NOMO-1 treated with dmso at 0.1 percent for 144 hours (cell line): ENCODE measurements around the gene SH3BGRL2.
"Not testable (repeated sequence)": the region's sequence is repeated elsewhere in the genome, so short reads cannot be mapped to it uniquely, and the experiment has no call there.

Source experiments
- DNase-seq: peaks from one replicate; lab custom pipeline; 2025; ENCODE audit not compliant: unreplicated experiment; lab: John Stamatoyannopoulos, UW

Gene SH3BGRL2

GRCh38 chr6:79614326-79615305 is 16.5 kb upstream of the SH3BGRL2 start:
- no peak for DNase-seq

GRCh38 chr6:79617518-79617941 is 13.6 kb upstream of the SH3BGRL2 start:
- no peak for DNase-seq

DNA sequence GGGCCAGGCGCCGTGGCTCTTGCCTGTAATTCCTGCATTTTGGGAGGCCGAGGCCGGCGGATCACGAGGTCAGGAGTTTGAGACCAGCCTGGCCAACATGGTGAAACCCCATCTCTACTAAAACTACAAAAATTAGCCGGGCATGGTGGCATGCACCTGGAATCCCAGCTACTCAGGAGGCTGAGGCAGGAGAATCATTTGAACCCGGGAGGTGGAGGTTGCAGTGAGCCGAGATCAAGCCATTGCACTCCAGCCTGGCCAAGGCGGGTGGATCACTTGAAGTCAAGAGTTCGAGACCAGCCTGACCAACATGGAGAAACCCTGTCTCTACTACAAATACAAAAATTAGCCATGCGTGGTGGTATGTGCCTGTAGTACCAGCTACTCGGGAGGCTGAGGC is 12.7 kb upstream of the SH3BGRL2 start:
- not testable (repeated sequence) for DNase-seq

DNA sequence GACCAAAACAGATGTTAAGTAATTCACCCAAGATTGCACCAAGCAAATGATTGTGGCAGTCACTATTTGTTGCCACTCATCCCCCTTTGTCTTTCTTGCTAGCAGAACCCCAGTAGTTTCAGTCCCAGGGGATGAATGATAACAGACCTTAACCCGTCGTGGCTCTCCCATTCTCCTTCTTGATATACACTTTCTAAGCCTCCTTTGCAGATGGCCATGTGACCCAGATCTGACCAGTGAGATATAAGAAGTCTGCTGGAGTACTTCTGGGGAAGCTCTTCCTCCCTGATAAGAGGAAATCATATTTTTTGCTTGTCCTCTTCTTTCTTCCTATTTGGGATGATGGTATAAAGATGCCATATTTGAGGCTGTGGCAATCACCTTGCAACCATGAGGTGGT is 9.6 kb upstream of the SH3BGRL2 start:
- DNase-seq = no peak

GRCh38 chr6:79622364-79622763 is 8.8 kb upstream of the SH3BGRL2 start:
- DNase-seq = no peak

GRCh38 chr6:79623106-79623505 is 8.0 kb upstream of the SH3BGRL2 start:
- no peak for DNase-seq

- no peak for DNase-seq
Measured at GRCh38 chr6:79625746-79626145, 5.4 kb upstream of the SH3BGRL2 start.

DNA sequence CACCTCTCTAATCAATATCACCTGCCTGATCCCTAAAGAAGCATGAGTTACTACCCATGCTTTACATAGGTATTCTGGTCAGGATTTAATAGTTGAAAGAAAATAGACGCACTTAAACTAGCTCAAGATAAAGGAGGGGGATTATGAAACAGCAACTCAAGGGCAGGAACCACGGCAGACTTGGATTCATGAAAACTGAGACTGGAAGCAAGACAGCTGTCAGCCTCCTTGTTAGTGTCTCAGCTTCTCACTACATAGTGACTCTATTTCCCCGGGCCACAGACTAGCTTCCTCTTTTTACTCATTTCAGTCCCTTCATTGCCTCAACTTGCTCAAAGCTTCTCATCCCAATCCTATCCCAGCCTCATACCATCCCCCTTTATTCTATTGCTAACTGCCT is 4.3 kb upstream of the SH3BGRL2 start:
- DNase-seq = no peak

DNA sequence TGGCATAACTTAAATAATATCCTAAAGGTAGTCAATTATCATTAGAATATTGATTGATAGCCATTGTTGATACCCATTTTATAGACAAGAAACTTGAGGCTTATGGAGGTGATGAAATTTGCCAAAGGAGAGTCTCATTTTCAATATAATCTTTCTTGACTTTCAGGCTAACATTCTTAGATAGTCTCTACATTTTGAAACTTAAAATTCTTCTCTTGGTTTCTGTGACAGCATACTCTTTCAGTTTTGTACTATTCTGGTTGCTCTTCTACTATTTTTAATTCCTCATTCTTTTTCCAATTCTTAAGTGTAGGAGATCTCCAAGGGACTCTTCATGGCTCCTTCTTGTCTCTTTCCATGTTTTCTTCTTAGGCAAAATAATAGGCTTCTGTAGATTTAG is 3.7 kb upstream of the SH3BGRL2 start:
- no peak for DNase-seq

DNA sequence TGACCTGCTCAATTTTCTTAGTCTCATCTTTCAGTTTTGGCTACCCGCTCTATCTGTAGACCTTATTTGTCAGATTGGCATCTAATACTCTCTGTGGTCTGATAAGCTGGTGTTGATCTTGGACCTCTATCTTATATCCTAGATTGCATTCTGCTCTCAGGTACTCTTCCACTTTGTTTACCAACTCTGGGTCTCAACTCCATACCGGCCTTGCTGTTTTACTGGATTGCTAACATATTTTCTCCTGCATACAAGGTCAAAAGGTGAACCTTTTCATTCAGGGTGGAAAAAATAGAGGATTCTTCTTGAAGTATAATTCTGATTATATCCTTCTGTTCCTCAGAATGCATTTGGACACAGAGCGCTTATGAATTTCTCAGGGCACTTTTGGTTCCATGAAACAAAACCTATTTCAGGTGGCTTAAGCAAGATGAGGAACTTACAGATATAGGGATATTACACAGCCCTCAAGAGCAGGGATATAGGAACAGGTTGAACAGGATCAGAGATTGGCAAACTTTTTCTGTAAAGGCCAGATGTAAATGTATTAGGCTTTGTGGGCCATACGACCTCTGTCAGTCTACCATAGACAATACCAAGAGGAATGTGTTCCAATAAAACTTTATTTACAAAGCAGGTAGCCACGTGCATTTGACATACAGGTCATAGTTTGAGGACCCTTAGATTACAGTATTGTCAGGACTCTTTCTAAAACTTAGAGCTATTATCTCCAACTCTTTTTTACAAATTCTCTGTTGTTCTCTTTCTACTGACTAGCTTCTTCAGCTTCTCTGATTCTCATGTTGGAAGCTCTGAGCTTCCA is 2.5 kb upstream of the SH3BGRL2 start:
- no peak for DNase-seq

DNA sequence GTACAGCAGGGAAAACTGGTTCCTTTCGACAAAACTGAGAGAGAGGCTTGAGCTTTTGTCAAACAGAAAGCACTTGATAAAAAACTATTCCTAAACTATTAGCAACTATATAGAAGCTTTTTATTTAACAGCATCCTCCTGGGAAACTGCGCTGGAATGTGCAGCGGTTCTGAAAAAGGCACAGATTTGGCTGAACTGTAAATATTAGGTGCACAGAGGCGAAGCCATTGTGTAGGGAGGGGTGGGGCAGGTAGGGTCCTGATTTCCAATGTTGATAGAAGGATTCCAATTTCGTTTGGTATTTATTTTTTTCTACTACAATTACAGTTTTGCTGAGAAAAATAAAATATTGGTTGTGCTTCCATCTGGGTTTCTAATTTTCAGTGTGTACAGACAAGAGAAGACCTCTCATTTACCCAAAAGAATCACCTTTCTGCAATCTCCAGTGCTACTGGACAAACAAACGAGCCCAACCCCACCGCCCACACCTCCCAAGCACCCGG is 698 bp upstream of the SH3BGRL2 start:
- no peak for DNase-seq

GRCh38 chr6:79631693-79632172 is 604 bp downstream of the SH3BGRL2 start:
- DNase-seq = no peak

DNA sequence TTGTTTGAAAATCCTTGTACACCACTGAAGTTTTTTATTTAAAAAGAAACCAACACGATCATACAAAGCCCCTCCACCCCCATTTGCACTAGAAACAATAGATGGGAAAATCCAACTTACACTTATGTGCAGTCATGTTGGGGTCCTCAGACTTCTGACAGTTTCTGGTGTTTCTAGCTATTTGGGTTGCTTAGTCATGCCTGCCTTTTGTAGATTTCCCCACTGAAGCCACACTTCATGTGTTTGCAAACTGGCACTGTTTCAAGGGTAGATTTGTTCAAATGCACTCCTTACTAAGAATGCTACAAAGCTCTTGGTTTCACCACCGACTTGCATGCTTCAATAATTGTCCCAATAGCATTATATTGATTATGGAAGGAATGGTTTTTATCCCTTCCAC is 1.5 kb downstream of the SH3BGRL2 start:
- DNase-seq = no peak

DNA sequence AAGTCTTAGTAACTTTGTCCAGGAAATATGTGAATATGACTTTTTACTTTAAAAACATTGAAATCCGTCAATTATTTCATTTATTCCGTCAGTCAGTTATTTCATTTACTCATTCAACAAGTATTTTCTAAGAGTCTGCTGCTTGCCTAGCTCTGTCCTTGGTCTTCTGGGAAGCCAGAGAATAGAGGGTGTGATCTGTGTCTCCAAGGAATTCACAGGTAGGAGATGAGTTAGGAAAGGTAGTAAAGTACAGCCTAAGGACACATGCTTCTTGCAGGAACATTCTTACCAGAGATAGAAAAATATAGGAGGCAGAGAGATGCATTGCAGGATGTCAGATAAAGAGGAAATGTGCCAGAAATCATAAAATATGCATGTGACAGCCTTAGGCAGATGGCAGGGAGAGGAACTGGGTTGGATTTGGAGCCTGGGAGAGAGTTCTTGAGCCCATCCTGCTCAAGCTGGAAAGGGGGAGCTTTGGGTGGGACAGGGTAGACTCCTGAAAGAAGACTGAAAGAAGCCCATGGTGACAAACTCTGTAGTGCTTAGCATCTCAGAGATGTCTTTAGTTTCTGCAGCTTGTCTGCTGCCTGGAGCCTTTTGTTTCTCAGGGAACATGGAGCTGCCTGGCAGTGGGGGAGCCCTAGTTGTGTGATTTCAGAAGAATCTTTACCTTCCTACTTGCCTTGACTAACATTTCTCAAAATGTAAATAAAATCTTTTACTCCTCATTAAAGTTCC is 3.5 kb downstream of the SH3BGRL2 start:
- no peak for DNase-seq

GRCh38 chr6:79635232-79635543 is 4.1 kb downstream of the SH3BGRL2 start:
- no peak for DNase-seq

DNA sequence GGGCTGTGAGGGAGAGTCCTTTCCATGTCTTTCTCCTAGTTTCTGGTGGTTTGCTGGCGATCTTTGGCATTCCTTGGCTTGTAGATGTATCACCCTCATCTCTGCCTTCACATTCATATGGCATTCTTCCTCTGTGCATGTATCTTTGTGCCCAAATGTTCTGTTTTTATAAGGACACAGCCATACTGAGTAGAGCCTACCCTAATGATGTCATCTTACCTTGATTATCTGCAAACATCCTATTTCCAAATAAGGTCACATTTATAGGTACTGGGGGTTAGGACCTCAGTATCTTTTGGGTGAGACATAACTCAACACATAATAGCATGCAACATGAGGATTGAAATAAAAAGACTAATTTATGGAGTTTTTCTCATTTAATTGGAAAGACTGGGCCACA is 5.5 kb downstream of the SH3BGRL2 start:
- DNase-seq = no peak

GRCh38 chr6:79640146-79641111 is 9.3 kb downstream of the SH3BGRL2 start:
- DNase-seq = no peak

GRCh38 chr6:79646006-79646405 is 14.9 kb downstream of the SH3BGRL2 start:
- no peak for DNase-seq

DNA sequence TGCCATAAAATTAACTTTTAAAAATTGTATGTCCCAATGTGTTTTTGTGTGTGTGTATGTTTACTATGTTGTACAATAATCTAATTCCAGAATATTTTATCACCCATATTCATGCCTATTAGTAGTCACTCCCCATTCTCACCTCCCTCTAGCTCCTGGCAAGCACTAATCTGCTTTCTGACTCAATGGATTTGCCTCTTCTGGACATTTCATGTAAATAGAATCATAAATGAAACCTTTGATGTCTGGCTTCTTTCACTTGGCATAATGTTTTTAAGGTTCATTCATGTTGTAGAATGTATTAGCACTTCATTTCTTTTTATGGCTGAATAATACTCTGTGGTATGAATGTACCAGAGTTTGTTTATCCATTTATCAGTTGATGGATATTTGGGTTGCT is 15.4 kb downstream of the SH3BGRL2 start:
- no peak for DNase-seq

DNA sequence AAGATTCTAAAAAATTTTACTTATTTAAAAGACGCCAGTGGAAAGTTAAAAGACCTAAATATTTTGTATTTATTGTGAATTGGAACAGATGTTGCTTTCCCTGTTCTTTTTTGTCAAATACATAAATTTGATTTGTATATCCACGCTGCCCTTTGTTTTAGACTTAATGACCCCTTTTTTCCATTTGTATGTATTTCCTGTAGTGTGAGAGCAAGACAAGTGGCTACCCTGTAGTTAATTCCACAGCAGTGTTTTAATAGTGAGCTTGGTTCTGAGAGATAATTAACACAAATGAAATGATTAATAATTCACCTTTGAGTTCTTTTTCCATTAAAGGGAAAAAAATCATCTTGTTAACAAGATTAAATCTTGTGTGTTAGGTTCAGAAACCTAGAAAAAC is 16.6 kb downstream of the SH3BGRL2 start:
- DNase-seq = no peak
